Mesothelial cell of epicardium (in vitro differentiated cells): ENCODE results near the gene LMOD2. TPM values are rescaled to one million over a fixed set of nuclear protein-coding genes. Genes with fewer than 3 reads are reported as not detected.

ENCODE experiments used
- DNase-seq, 2 experiments: peaks; one replicate each; pipeline ENCODE4 v3.0.0; 2021; ENCODE audit warnings: low spot score in 2 of 2; ENCODE audit not compliant: unreplicated experiment in 2 of 2
- H3K27ac Mint-ChIP-seq: 2 replicates; pipeline ENCODE4 v1.8.0; 2021; ENCODE audit warnings: mixed read lengths
- H3K27me3 Mint-ChIP-seq: 2 replicates; pipeline ENCODE4 v1.8.0; 2021; ENCODE audit warnings: low read depth, mixed read lengths
- H3K36me3 Mint-ChIP-seq: 2 replicates; pipeline ENCODE4 v1.8.0; 2021; ENCODE audit warnings: mixed read lengths
- H3K4me1 Mint-ChIP-seq: 2 replicates; pipeline ENCODE4 v1.8.0; 2021; ENCODE audit warnings: mixed read lengths
- H3K4me3 Mint-ChIP-seq: 2 replicates; pipeline ENCODE4 v1.8.0; 2021; ENCODE audit warnings: mild to moderate bottlenecking, moderate library complexity, mixed read lengths
- H3K9me3 Mint-ChIP-seq: 2 replicates; pipeline ENCODE4 v1.8.0; 2021; ENCODE audit warnings: mixed read lengths
- total RNA-seq: library from RNA; stranded (reverse); gene quantifications from 3 replicates; pipeline ENCODE4 v1.2.1, GENCODE V29; 2021
- TF ChIP-seq, protein P1 (sequence below): fragments of 200-600 bp; sonication (generic); IDR thresholded peaks from one replicate; pipeline ENCODE4 v1.5.0; 2021; ENCODE audit warnings: antibody characterized with exemption; ENCODE audit not compliant: unreplicated experiment

Gene LMOD2
- not detected in 3 replicates for total RNA-seq

DNA sequence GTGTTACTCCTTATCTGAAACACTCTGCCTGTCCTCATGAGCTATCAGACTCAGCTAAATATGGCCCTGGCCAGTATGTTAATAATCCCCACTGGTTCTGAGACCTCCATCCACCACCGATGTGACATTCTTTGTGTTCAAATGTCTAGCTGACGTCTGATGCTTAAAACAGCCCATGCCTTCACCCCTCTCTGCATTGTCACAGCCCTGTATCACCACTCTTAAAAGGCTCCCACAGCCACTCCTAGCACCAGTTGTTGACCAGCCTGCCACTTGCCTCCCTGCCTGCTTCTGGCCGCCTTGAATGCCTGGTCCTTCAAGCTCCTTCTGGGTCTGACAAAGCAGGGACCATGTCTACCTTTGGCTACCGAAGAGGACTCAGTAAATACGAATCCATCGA lies at the start of gene LMOD2:
TSS of gene LMOD2 (plus strand) at position 253 of the 400 bp plus-strand sequence. CDS start at position 351, 98 bp downstream.
- Mint-ChIP-seq H3K4me1 (no peaks in the 10 kb centered on the region), H3K4me3 (no peak within 1 kb of the TSS), H3K27me3 (no peaks in the 10 kb centered on the region), H3K27ac (no peak within 1 kb of the TSS), H3K9me3 (no peaks in the 10 kb centered on the region), H3K36me3 (no peaks in the 10 kb centered on the region)
- DNase-seq = no peak
- TF ChIP-seq, protein P1, sequence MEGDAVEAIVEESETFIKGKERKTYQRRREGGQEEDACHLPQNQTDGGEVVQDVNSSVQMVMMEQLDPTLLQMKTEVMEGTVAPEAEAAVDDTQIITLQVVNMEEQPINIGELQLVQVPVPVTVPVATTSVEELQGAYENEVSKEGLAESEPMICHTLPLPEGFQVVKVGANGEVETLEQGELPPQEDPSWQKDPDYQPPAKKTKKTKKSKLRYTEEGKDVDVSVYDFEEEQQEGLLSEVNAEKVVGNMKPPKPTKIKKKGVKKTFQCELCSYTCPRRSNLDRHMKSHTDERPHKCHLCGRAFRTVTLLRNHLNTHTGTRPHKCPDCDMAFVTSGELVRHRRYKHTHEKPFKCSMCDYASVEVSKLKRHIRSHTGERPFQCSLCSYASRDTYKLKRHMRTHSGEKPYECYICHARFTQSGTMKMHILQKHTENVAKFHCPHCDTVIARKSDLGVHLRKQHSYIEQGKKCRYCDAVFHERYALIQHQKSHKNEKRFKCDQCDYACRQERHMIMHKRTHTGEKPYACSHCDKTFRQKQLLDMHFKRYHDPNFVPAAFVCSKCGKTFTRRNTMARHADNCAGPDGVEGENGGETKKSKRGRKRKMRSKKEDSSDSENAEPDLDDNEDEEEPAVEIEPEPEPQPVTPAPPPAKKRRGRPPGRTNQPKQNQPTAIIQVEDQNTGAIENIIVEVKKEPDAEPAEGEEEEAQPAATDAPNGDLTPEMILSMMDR = no peak

DNA sequence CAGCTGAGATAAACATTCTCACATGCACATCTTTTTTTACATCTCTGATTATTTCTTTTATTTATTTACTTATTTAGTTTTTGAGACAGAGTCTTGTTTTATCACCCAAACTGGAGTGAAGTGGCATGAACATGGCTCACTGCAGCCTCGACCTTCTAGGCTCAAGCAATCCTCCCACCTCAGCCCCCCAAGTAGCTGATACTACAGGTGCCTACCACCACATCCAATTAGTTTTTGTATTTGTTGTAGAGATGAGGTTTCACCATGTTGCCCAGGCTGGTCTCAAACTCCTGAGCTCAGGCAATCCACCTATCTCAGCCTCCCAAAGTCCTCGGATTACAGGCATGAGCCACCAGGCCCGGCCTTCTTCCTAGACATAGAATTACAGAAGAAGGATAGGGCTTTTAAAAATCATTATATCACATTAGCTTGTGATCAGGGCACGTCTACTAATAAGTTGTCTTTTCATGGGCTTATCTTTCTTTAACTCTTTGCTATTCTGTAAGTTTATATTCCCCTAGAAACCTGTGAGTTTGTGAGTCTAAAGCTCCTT lies 48.2 kb upstream of the LMOD2 start:
- DNase-seq = no peak
- no peak overlapping the region for H3K4me3 Mint-ChIP-seq
- no peaks in the 10 kb centered on the region for H3K36me3 Mint-ChIP-seq

DNA sequence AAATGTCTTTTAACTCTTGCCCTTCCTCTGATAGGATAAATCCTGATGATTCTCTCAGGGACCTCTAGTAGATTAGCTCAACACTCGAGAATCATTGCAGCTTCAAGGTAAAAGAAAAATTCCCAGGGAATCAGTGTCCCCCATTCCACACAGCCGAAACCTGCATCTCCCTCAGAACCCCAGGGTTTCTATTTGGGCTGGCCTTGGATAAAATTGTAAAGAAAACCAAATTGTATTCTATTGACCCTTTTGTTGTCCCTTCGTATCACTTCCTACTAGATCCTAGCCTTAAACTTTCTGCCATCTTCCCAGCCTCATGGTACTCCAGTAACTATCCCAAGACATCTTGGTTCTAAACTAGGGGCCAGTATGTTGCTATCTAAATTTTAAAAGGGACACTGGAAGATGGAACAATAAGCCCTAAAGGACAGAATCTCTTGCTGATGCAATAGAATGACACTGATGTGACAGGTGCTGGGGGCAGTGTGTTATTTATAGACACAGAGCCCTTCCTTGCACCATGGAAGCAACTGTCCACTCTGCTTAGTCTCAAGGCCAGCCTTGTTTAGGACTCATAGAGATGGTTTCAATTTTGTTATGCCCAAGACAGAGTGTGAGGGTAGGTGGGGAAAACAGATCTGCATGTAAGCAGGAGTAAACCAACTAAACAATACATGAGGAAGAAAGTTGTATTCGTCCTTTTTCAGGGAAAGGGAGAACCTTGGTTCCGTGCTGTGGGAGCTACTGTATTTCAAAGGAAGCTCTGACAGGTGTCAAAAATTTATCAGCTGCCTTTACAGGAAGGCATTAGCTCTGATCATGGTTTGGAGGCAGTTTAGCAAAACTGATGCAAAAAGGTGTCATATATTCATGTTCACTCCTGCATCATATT lies 46.4 kb upstream of the LMOD2 start:
- no peak overlapping the region for H3K4me3 Mint-ChIP-seq
- no peak for DNase-seq
- peaks cover 3% of the 10 kb centered on the region for H3K9me3 Mint-ChIP-seq
- peaks cover 8% of the 10 kb centered on the region for H3K4me1 Mint-ChIP-seq
- no peaks in the 10 kb centered on the region for H3K36me3 Mint-ChIP-seq
- H3K27ac Mint-ChIP-seq = no peak overlapping the region
- no peaks in the 10 kb centered on the region for H3K27me3 Mint-ChIP-seq
- TF ChIP-seq, protein P1 = no peak

More for the DNA sequence above, 48.2 kb upstream of the LMOD2 start:
- TF ChIP-seq, protein P1 = no peak
- Mint-ChIP-seq H3K4me1 (peaks cover 4% of the 10 kb centered on the region), H3K9me3 (peaks cover 3% of the 10 kb centered on the region), H3K27ac (no peak overlapping the region), H3K27me3 (no peaks in the 10 kb centered on the region)

DNA sequence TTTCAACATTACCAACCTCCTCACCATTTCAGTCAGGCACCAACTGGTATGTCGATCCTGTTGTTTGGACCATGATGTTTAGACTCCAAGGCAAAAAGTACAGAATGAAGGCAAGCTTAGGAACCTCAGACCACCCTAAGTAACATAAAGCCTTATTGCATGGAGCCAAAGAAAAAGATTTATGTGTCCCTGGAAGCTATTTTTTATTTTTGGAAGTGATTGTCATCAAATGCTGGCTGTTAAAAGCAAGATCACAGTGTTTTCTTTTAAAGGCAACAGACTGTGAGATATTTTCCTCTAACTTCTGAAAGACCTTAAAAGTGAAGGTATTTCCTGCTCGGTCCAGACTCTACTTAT lies 45.8 kb upstream of the LMOD2 start:
- TF ChIP-seq, protein P1 = no peak
- no peak for DNase-seq
- no peak overlapping the region for H3K4me3 Mint-ChIP-seq
- no peak overlapping the region for H3K27ac Mint-ChIP-seq
- peaks cover 13% of the 10 kb centered on the region for H3K4me1 Mint-ChIP-seq
- H3K36me3 Mint-ChIP-seq = no peaks in the 10 kb centered on the region
- H3K27me3 Mint-ChIP-seq = no peaks in the 10 kb centered on the region
- peaks cover 3% of the 10 kb centered on the region for H3K9me3 Mint-ChIP-seq

GRCh38 chr7:123612024-123612423 lies 43.6 kb upstream of the LMOD2 start:
- H3K27ac Mint-ChIP-seq = no peak overlapping the region
- no peaks in the 10 kb centered on the region for H3K27me3 Mint-ChIP-seq
- peaks cover 3% of the 10 kb centered on the region for H3K9me3 Mint-ChIP-seq
- H3K4me3 Mint-ChIP-seq = no peak overlapping the region
- TF ChIP-seq, protein P1 = no peak
- peaks cover 25% of the 10 kb centered on the region for H3K4me1 Mint-ChIP-seq
- no peaks in the 10 kb centered on the region for H3K36me3 Mint-ChIP-seq
- no peak for DNase-seq
